ENCODE results near the gene NCSTN. TPM values are rescaled to one million over a fixed set of nuclear protein-coding genes. Genes with fewer than 3 reads are reported as not detected.

The NCSTN gene
- total RNA-seq, 1 experiment from 2014 or later = 67.8 TPM

DNA sequence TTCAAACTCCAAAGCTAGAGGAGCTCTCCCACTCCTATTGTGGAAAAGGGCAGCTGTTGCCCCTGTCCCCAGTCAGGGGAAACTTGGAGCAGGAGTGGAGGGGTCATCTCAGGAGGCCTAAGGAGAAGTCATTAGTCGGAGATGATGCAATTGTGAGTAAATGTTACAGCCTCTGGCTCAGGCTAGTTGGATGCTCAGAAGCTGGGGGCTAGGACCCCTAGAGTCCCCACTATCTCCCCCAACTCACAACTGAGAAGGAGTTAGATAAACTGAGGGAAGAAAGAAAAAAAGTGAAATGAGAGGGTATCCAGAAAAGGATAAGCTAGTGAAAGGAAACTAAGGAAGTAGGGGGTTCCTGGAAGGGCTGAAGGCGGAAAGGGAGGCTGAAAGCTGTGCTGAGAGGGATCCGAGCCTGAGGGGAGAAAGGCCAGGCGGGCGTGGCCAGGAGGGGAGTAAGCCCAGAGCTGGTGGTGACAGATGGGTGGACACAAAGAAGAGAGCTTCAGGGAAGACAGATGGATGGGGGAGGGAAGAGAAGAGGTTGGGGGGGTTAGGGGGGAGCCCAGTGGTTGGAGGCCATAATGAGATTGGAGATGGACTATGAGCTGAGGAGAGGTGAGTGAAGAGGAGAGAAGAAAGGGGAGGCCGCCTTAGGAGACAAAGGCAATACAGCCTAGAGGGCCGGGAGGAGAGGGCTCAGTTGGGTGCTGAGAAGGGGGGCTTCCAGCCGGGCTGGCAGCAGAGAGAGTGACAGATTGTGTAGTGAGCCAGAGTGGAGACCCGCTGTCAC is 19.2 kb downstream of the NCSTN start:
- Histone ChIP-seq H2AK5ac (ENCODE audit: insufficient read length, low read length) (no peak overlapping the region), H3K27me3 (ENCODE audit: insufficient read depth, low read length) (no peaks in the 10 kb centered on the region), H3K9me3 (ENCODE audit: control insufficient read depth, low read depth, low read length) (no peaks in the 10 kb centered on the region), H4K5ac (ENCODE audit: insufficient read length, low read depth, low read length) (no peak overlapping the region), H2BK20ac (ENCODE audit: low read depth, low read length, poor library complexity, severe bottlenecking) (no peak overlapping the region), H4K8ac (replicated peaks; ENCODE audit: insufficient read length, low read depth, low read length) (no peak overlapping the region), H3K79me1 (ENCODE audit: insufficient read depth, low read depth, low read length, poor library complexity, severe bottlenecking) (no peaks in the 10 kb centered on the region), H2BK5ac (ENCODE audit: insufficient read length, low read length) (no peak overlapping the region), H3K4me1 (ENCODE audit: insufficient read depth, low read length) (no peaks in the 10 kb centered on the region; the same call in 1 of the 2 replicates), H3K18ac (ENCODE audit: insufficient read length, low read depth, low read length) (no peak overlapping the region), H2AFZ (ENCODE audit: low read length) (no peak overlapping the region), H2BK12ac (ENCODE audit: insufficient read length, low read depth, low read length) (no peak overlapping the region), H3T11ph (ENCODE audit: low read length) (no peak overlapping the region), H4K91ac (ENCODE audit: insufficient read length, low read depth, low read length) (no peak overlapping the region), H2BK15ac (ENCODE audit: low read depth, low read length) (no peak overlapping the region), H4K20me1 (ENCODE audit: control insufficient read depth, insufficient read depth, insufficient read length) (no peaks in the 10 kb centered on the region), H3K9ac (ENCODE audit: extremely low read depth, insufficient read length, low read length) (no peak overlapping the region), H2BK120ac (ENCODE audit: low read depth, low read length, poor library complexity, severe bottlenecking) (no peak overlapping the region), H3K14ac (ENCODE audit: insufficient read depth, low read length) (no peak overlapping the region), H3K23ac (ENCODE audit: insufficient read length, low read depth, low read length) (no peak overlapping the region), H3K27ac (ENCODE audit: insufficient read length, low read depth, low read length) (no peak overlapping the region), H3K79me2 (ENCODE audit: insufficient read depth, low read length) (no peaks in the 10 kb centered on the region), H3K23me2 (ENCODE audit: insufficient read length, low read depth, low read length, poor library complexity, severe bottlenecking) (no peaks in the 10 kb centered on the region), H3K4me2 (ENCODE audit: insufficient read depth, insufficient read length, low read length) (no peak overlapping the region), H3K4ac (ENCODE audit: low read depth, low read length) (no peak overlapping the region), H3K56ac (ENCODE audit: insufficient read length, low read depth, low read length) (no peak overlapping the region)
- Mint-ChIP-seq H3K4me1 (peaks cover 37 to 51% of the 10 kb centered on the region in 2 experiments), H3K27ac (peak overlapping the region; percentile 87 to 99 (median 95)), H3K27me3 (ENCODE audit: low read depth) (peaks cover under 1% of the 10 kb centered on the region; the same call in 1 of the 2 replicates), H3K36me3 (ENCODE audit: insufficient read depth in 1 of 3, low read depth in 3 of 3) (peaks cover 5 to 34% (median 29%) of the 10 kb centered on the region in 3 experiments; a peak in 6 of 7 replicates), H3K9me3 (no peaks in the 10 kb centered on the region), H3K4me3 (peak overlapping the region in 1 of 2 experiments; percentile 40; a peak in 1 of 5 replicates)
- no peak for DNase-seq
- WGBS (ENCODE audit: extremely low coverage, insufficient read length, low lambda C conversion rate) = no CpG with 5 or more reads among the region's 9 CpGs
- TF ChIP-seq, protein P1, sequence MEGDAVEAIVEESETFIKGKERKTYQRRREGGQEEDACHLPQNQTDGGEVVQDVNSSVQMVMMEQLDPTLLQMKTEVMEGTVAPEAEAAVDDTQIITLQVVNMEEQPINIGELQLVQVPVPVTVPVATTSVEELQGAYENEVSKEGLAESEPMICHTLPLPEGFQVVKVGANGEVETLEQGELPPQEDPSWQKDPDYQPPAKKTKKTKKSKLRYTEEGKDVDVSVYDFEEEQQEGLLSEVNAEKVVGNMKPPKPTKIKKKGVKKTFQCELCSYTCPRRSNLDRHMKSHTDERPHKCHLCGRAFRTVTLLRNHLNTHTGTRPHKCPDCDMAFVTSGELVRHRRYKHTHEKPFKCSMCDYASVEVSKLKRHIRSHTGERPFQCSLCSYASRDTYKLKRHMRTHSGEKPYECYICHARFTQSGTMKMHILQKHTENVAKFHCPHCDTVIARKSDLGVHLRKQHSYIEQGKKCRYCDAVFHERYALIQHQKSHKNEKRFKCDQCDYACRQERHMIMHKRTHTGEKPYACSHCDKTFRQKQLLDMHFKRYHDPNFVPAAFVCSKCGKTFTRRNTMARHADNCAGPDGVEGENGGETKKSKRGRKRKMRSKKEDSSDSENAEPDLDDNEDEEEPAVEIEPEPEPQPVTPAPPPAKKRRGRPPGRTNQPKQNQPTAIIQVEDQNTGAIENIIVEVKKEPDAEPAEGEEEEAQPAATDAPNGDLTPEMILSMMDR (conservative IDR thresholded peaks at IDR 0.05) = no peak

Data from H9 (cell line).